ENCODE measurements around the gene CLBA1.
A peak's percentile ranks its signal among the peaks of the same experiment; 100 is the strongest.

CLBA1 gene

GRCh38 chr14:104978746-104979691, 6.6 kb upstream of the CLBA1 start:
- H3K4me1 ChIP-seq (ENCODE audit: insufficient read depth, insufficient read length), result peaks cover 24% of the 10 kb centered on the region
- TF ChIP-seq SUZ12 (IDR thresholded peaks at IDR 0.05; ENCODE audit: extremely low read depth, insufficient read depth, insufficient read length) (no peak), YY1 (IDR thresholded peaks at IDR 0.05; ENCODE audit: insufficient read depth, insufficient read length) (no peak)
- H3K9ac ChIP-seq (ENCODE audit: insufficient read length, low read depth), result peak overlapping the region; percentile 64

GRCh38 chr14:104979758-104980610, 5.6 kb upstream of the CLBA1 start:
- H3K9me3 ChIP-seq (ENCODE audit: insufficient read depth, low read length), result no peaks in the 10 kb centered on the region
- H3K9ac ChIP-seq (ENCODE audit: insufficient read length, low read depth), result peak overlapping the region; percentile 56
- TF ChIP-seq ZNF274 (IDR thresholded peaks at IDR 0.05; ENCODE audit: low read depth, low read length) (no peak), SUZ12 (IDR thresholded peaks at IDR 0.05; ENCODE audit: extremely low read depth, insufficient read depth, insufficient read length) (no peak), YY1 (IDR thresholded peaks at IDR 0.05; ENCODE audit: insufficient read depth, insufficient read length) (no peak)
- H3K4me3 ChIP-seq (ENCODE audit: insufficient read length, low read depth), result no peak overlapping the region
- no peak for DNase-seq (ENCODE audit: low read depth, low spot score)
- peaks cover 28% of the 10 kb centered on the region for H3K4me1 ChIP-seq (ENCODE audit: insufficient read depth, insufficient read length)
- no peaks in the 10 kb centered on the region for H3K36me3 ChIP-seq (ENCODE audit: insufficient read depth, insufficient read length, low read length)
- peaks cover 40% of the 10 kb centered on the region for H3K27me3 ChIP-seq (ENCODE audit: insufficient read depth, insufficient read length)

More at GRCh38 chr14:104978746-104979691, 6.6 kb upstream of the CLBA1 start:
- Histone ChIP-seq H3K4me3 (ENCODE audit: insufficient read length, low read depth) (peak overlapping the region; percentile 19), H3K27me3 (ENCODE audit: insufficient read depth, insufficient read length) (peaks cover 40% of the 10 kb centered on the region), H3K36me3 (ENCODE audit: insufficient read depth, insufficient read length, low read length) (no peaks in the 10 kb centered on the region), H3K9me3 (ENCODE audit: insufficient read depth, low read length) (no peaks in the 10 kb centered on the region)
- DNase-seq (ENCODE audit: low read depth, low spot score), result no peak

GRCh38 chr14:104980611-104981531, 4.7 kb upstream of the CLBA1 start:
- no peaks in the 10 kb centered on the region for H3K9me3 ChIP-seq (ENCODE audit: insufficient read depth, low read length)
- DNase-seq (ENCODE audit: low read depth, low spot score), result no peak
- H3K36me3 ChIP-seq (ENCODE audit: insufficient read depth, insufficient read length, low read length), result no peaks in the 10 kb centered on the region
- H3K4me1 ChIP-seq (ENCODE audit: insufficient read depth, insufficient read length), result peaks cover 24% of the 10 kb centered on the region
- TF ChIP-seq YY1 (IDR thresholded peaks at IDR 0.05; ENCODE audit: insufficient read depth, insufficient read length) (no peak), SUZ12 (IDR thresholded peaks at IDR 0.05; ENCODE audit: extremely low read depth, insufficient read depth, insufficient read length) (no peak), ZNF274 (IDR thresholded peaks at IDR 0.05; ENCODE audit: low read depth, low read length) (no peak)
- peaks cover 40% of the 10 kb centered on the region for H3K27me3 ChIP-seq (ENCODE audit: insufficient read depth, insufficient read length)
- H3K9ac ChIP-seq (ENCODE audit: insufficient read length, low read depth), result peak overlapping the region; percentile 4
- H3K4me3 ChIP-seq (ENCODE audit: insufficient read length, low read depth), result no peak overlapping the region

GRCh38 chr14:104981699-104982541, 3.7 kb upstream of the CLBA1 start:
- no peak overlapping the region for H3K9ac ChIP-seq (ENCODE audit: insufficient read length, low read depth)

DNA sequence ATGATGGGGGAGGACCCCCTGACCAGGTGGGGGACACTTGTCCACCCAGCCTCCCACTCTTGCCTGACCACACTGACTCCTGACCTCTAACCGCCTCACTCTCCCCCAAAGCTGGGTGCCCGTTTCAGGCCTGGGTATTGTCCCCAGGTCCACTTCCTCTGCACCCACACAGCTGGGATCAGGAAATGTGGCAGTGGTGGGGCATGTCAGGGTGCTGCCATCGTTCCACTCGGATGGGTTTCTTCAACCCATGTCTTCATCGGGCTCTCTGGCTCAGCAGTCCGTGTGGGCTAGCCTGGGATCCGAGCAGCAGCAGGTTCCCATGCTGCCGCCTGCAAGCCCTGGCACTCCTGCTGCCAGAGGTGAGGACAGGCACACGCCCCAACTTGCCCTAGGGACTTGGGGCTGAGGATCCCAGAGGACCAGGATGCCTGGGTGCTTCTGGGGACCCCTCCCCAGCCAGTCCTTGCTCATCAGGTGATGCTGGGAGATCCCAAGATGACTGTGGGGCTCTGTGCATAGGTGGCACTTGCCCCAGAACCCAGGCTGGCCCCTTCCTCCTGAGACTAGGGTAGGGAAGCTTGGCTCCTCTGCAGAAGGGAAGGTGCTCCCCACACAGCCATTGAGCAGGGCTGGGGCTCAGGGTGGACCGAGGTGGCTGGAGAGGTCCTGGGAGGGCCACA, 2.9 kb upstream of the CLBA1 start:
- no peak overlapping the region for H3K4me3 ChIP-seq (ENCODE audit: insufficient read length, low read depth)
- no peak for DNase-seq (ENCODE audit: low read depth, low spot score)

More at GRCh38 chr14:104981699-104982541, 3.7 kb upstream of the CLBA1 start:
- DNase-seq (ENCODE audit: low read depth, low spot score), result no peak
- peaks cover 16% of the 10 kb centered on the region for H3K4me1 ChIP-seq (ENCODE audit: insufficient read depth, insufficient read length)
- H3K36me3 ChIP-seq (ENCODE audit: insufficient read depth, insufficient read length, low read length), result no peaks in the 10 kb centered on the region
- peaks cover 32% of the 10 kb centered on the region for H3K27me3 ChIP-seq (ENCODE audit: insufficient read depth, insufficient read length)
- no peaks in the 10 kb centered on the region for H3K9me3 ChIP-seq (ENCODE audit: insufficient read depth, low read length)
- H3K4me3 ChIP-seq (ENCODE audit: insufficient read length, low read depth), result no peak overlapping the region
- no peak for TF ChIP-seq YY1 (IDR thresholded peaks at IDR 0.05; ENCODE audit: insufficient read depth, insufficient read length)
- no peak for TF ChIP-seq ZNF274 (IDR thresholded peaks at IDR 0.05; ENCODE audit: low read depth, low read length)
- no peak for TF ChIP-seq SUZ12 (IDR thresholded peaks at IDR 0.05; ENCODE audit: extremely low read depth, insufficient read depth, insufficient read length)

More for the DNA sequence above, 2.9 kb upstream of the CLBA1 start:
- Histone ChIP-seq H3K36me3 (ENCODE audit: insufficient read depth, insufficient read length, low read length) (no peaks in the 10 kb centered on the region), H3K9me3 (ENCODE audit: insufficient read depth, low read length) (no peaks in the 10 kb centered on the region), H3K9ac (ENCODE audit: insufficient read length, low read depth) (no peak overlapping the region), H3K27me3 (ENCODE audit: insufficient read depth, insufficient read length) (peaks cover 25% of the 10 kb centered on the region), H3K4me1 (ENCODE audit: insufficient read depth, insufficient read length) (peaks cover 16% of the 10 kb centered on the region)
- TF ChIP-seq SUZ12 (IDR thresholded peaks at IDR 0.05; ENCODE audit: extremely low read depth, insufficient read depth, insufficient read length), result no peak

Data from NT2/D1 (cell line).